HG02973 (cell line): ENCODE measurements around the gene MEMO1.
"Not testable (repeated sequence)": the region's sequence is repeated elsewhere in the genome, so short reads cannot be mapped to it uniquely, and the experiment has no call there.

ENCODE experiments used
- ATAC-seq: cut with Tn5 transposase; IDR thresholded peaks from one replicate; pipeline ENCODE4 v1.9.1; 2021; ENCODE audit warnings: moderate library complexity; ENCODE audit not compliant: unreplicated experiment

MEMO1 gene

GRCh38 chr2:31920962-31921361 is 89.8 kb downstream of the MEMO1 start:
- ATAC-seq = no peak

- no peak for ATAC-seq
Measured at GRCh38 chr2:31919499-31919898, 91.3 kb downstream of the MEMO1 start.

GRCh38 chr2:31909661-31910060 is 101.1 kb downstream of the MEMO1 start:
- no peak for ATAC-seq

DNA sequence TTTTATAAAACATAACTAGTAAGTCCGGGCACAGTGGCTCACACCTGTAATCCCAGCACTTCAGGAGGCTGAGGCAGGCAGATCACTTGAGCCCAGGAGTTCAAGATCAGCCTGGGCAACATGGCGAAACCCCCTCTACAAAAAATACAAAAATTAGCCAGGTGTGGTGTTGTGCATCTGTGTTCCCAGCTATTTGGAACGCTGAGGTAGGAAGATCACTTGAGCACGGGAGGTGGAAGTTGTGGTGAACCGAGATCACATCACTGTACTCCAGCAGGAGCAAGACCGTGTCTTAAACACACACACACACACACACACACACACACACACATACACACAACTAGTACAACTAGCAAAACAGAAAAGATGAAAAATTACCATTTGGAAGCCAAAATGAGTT is 103.3 kb downstream of the MEMO1 start:
- not testable (repeated sequence) for ATAC-seq

- ATAC-seq = no peak
Measured at GRCh38 chr2:31903109-31903780, 107.6 kb downstream of the MEMO1 start.

DNA sequence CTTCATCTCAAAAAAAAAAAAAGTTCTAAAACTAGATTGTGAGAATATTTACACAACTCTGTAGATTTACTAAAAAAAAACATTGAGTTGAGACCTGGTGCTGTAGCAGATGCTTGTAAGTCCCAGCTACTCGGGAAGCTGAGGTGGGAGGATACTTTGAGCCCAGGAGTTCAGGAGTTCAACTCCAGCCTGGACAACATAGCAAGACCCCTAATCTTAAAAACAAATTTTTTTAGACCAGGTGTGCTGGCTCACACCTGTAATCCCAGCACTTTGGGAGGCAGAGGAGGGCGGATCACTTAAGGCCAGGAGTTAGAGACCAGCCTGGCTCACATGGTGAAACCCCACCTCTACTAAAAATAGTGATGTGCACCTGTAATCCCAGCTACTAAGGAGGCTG is 108.9 kb downstream of the MEMO1 start:
- ATAC-seq = no peak

DNA sequence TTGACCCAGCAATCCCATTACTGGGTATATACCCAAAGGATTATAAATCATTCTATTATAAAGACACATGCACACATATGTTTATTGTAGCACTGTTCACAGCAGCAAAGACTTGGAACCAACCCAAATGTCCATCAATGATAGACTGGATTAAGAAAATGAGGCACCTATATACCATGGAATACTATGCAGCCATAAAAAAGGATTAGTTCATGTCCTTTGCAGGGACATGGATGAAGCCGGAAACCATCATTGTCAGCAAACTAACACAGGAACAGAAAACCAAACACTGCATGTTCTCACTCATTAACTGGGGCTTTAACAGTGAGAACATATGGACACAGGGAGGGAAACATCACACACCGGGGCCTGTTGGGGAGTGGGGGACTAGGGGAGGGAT is 110.7 kb downstream of the MEMO1 start:
- not testable (repeated sequence) for ATAC-seq

GRCh38 chr2:31898346-31898745 is 112.5 kb downstream of the MEMO1 start:
- not testable (repeated sequence) for ATAC-seq

- not testable (repeated sequence) for ATAC-seq
Measured at GRCh38 chr2:31897340-31897739, 113.5 kb downstream of the MEMO1 start.

DNA sequence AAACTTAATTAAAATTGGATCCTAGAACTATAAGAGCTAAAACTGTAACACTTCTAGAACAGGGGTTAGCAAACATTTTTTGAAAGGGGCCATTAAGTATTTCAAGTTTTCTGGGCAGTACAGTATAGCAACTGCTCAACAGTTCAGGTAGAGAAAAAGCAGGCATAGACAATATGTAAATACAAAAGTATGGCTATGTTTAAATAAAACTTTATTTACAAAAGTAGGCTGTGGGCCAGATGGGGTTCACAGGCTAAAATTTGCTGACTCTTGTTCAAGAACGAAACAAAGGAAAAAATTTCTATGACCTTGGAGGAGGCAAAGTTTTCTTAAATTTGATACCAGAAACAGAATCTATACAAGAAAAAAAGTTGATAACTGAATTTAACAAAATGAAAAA is 114.5 kb downstream of the MEMO1 start:
- no peak for ATAC-seq

- ATAC-seq = no peak
Measured at GRCh38 chr2:31894656-31895055, 116.2 kb downstream of the MEMO1 start.

GRCh38 chr2:31893094-31893493 is 117.7 kb downstream of the MEMO1 start:
- no peak for ATAC-seq

DNA sequence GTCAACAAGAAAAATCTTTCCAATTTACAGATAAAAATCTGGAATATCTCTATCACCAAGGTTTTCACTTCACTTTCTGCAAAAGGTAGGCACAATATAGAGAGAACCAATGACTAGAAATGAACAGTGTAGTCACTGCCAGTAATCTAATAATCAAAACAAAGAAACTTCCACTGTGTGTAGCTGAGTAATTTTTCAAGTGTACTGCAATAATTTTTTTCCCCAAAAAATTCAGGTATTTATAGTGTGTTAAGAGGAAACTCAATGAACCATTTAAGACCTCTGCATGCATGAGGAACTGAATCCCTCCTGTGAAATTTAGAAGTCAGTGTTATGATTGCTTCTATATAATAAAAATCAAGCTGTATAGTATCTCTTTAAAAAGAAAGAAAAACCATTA is 121.8 kb downstream of the MEMO1 start:
- no peak for ATAC-seq

DNA sequence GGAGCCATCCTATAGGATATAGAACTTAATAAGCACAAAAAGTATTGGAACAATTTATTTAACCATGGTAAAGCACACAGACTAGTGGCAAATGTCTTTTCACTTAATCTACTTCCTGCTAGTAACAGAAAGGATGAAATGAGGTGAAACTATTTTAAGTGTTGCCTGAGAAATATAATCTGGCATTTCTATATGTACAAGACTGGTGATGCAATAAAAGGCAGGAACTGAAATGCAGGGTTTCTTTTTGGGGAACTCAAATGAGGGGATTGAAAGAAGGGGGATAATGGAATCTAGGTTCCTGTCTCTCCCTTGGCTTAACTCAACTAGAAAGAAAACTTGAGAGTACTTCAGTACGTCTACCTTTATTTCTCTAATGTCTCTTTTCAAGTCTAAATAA is 122.3 kb downstream of the MEMO1 start:
- ATAC-seq = no peak

GRCh38 chr2:31886700-31887099 is 124.1 kb downstream of the MEMO1 start:
- no peak for ATAC-seq

- ATAC-seq = no peak
Measured at GRCh38 chr2:31877008-31877407, 133.8 kb downstream of the MEMO1 start.

DNA sequence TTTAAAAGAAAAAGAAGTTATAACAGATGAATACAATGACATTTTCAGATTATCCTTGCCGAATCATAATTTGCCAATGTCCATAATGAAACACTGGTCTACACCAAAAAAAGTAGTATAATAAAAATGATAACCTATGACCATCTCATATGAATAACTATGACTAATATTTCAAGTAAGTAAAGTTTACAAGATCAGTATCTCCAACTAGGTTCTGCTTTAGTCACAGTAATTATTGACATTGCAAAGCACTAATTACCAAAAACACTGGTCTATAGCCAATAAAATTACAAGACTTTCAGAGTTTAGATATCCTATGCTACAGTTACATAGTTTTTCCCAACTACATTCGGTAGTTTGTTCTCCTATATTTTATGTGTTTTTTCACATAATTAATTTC is 136.7 kb downstream of the MEMO1 start:
- no peak for ATAC-seq

- no peak for ATAC-seq
Measured at GRCh38 chr2:31865215-31865614, 145.6 kb downstream of the MEMO1 start.

DNA sequence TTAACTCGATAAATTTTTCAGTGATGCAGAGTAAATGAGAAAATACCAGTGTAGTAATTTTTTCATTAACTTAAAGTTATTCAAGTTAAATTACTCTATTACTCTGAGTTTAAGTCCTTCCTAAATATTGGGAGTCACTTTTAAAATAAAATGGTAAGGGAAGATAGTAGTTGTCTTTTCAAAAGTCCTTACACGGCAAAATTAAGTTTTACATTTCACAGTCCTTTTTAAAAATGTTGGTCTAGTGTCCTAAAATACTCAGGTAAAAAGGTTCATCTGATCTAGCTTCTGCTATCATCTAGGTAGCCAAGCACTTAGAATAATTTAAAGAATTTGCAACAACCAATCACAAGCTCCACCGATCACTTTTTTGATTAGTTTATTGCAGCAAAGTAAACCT is 146.9 kb downstream of the MEMO1 start:
- no peak for ATAC-seq

DNA sequence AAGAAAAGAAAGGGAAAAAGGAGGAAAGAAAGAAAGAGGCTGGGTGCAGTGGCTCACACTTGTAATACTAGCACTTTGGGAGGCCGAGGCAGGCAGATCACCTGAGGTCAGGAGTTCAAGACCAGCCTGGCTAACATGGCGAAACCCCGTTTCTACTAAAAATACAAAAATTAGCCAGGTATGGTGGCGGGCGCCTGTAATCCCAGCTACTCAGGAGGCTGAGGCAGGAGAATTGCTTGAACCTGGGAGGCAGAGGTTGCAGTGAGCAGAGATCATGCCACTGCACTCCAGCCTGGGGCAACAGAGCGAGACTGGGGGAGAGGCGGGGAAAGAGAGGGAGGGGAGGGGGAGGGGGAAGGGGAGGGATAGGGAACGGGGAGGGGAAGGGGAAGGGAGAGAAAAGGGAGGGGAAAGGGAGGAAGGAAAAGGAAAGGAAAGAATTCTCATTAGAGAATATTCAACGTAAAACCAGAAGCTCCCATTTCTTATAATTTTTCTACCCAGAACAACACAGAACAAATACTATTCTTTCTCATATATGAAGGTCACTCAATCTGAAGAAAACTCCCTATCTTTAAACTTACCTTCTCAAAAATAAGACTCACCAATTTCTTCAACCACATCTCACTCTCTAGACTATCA is 147.7 kb downstream of the MEMO1 start:
- not testable (repeated sequence) for ATAC-seq

- no peak for ATAC-seq
Measured at GRCh38 chr2:31859959-31860358, 150.8 kb downstream of the MEMO1 start.

DNA sequence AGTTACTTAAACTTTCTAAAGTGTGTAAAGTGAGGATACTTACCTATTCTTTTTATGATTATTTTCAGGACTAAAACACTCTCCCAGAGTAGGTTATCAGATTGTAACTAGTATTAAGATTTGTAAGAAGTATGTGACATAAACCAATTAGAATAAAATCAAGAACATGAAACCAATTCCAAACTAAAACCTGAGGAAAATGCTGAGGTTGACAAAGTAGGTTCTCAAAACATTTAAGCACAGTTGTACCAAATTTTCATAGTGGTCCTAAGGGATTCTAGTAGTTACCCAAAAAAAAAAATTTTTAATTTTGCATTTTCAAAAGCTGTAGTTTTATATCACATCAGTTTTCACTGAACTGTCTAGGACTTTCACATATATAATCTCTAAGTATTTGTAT is 157.3 kb downstream of the MEMO1 start:
- no peak for ATAC-seq

DNA sequence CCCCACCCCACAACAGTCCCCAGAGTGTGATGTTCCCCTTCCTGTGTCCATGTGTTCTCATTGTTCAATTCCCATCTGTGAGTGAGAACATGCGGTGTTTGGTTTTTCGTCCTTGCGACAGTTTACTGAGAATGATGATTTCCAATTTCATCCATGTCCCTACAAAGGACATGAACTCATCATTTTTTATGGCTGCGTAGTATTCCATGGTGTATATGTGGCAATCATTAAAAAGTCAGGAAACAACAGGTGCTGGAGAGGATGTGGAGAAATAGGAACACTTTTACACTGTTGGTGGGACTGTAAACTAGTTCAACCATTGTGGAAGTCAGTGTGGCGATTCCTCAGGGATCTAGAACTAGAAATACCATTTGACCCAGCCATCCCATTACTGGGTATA is 168.7 kb downstream of the MEMO1 start:
- ATAC-seq = not testable (repeated sequence)
